Endothelial cell of umbilical vein (primary cell): ENCODE data around the gene ASNSD1. TPM values are rescaled to one million over a fixed set of nuclear protein-coding genes. Genes with fewer than 3 reads are reported as not detected.

Experiments used
- BruUV-seq: library from RNA; stranded (reverse); fragments of 400-500 nt; replicated peaks from 2 replicates; lab custom pipeline; 2021; lab: Mats Ljungman, UMichigan
- CTCF ChIA-PET: fragments of 300-600, 350-600 bp; sonication (Branson Sonifier 250); formaldehyde crosslinking; loops from one replicate; lab custom pipeline; 2021; ENCODE audit warnings: antibody characterized with exemption, inconsistent platforms; lab: Charles Lee
- POLR2A ChIA-PET: fragments of 300-600, 350-600 bp; sonication (Branson Sonifier 250); formaldehyde crosslinking; loops from one replicate; lab custom pipeline; 2021; ENCODE audit warnings: antibody characterized with exemption, inconsistent platforms; lab: Charles Lee
- DNase-seq: peaks from one replicate; pipeline ENCODE4 v3.0.0-alpha.2; 2011; ENCODE audit warnings: low read depth, low spot score
- FAIRE-seq: peaks from 2 replicates; lab custom pipeline; 2011; peaks lifted over from hg19 to GRCh38; lab: Jason Lieb, UNC
- H2AFZ ChIP-seq: 2 replicates; pipeline ENCODE4 v1.6.0; 2012; ENCODE audit warnings: low read depth, low read length, control low read depth, inconsistent platforms
- H3K27ac ChIP-seq: 2 replicates; pipeline ENCODE4 v1.5.1; 2011; ENCODE audit warnings: low read depth, mild to moderate bottlenecking, control low read depth, low read length, moderate library complexity; ENCODE audit not compliant: insufficient read depth
- H3K27me3 ChIP-seq, 2 experiments: 2 replicates each; pipeline versions ENCODE4 v1.6.0 to v1.6.1; 2011; ENCODE audit warnings: low read length in 2 of 2, mixed read lengths in 1 of 2; ENCODE audit not compliant: control insufficient read depth in 2 of 2, insufficient read depth in 2 of 2
- H3K36me3 ChIP-seq, 2 experiments: 2 replicates in 1 of 2; 3 replicates in 1 of 2; pipeline ENCODE4 v1.5.1; 2011; ENCODE audit warnings: low read length in 2 of 2, mild to moderate bottlenecking in 1 of 2, moderate library complexity in 1 of 2; ENCODE audit not compliant: control insufficient read depth in 2 of 2, insufficient read depth in 2 of 2; ENCODE audit errors: extremely low read depth in 1 of 2
- H3K4me1 ChIP-seq: 3 replicates; pipeline ENCODE4 v1.5.1; 2011; ENCODE audit warnings: mild to moderate bottlenecking, low read length; ENCODE audit not compliant: control insufficient read depth, insufficient read depth; ENCODE audit errors: extremely low read depth
- H3K4me2 ChIP-seq: 2 replicates; pipeline ENCODE4 v1.6.1; 2011; ENCODE audit warnings: low read length, control low read depth, mixed read lengths; ENCODE audit not compliant: insufficient read depth
- H3K4me3 ChIP-seq, 3 experiments: fragments of 200-600 bp in 1 of 3; sonication (generic), shearing (Covaris generic) in 1 of 3; replicated peaks in 1 of 3; 2 replicates each; pipeline ENCODE4 v1.5.1; 2011 to 2016; ENCODE audit warnings: control low read depth in 3 of 3, low read length in 3 of 3, mild to moderate bottlenecking in 2 of 3, inconsistent platforms in 1 of 3, low read depth in 1 of 3, moderate library complexity in 1 of 3; ENCODE audit not compliant: insufficient read depth in 1 of 3
- H3K79me2 ChIP-seq: 2 replicates; pipeline ENCODE4 v1.6.0; 2012; ENCODE audit warnings: low read length, inconsistent platforms; ENCODE audit not compliant: control insufficient read depth, insufficient read depth
- H3K9ac ChIP-seq: replicated peaks from 2 replicates; pipeline ENCODE3; 2011; ENCODE audit warnings: low read length, control low read depth; ENCODE audit not compliant: insufficient read depth; ENCODE audit errors: extremely low read depth
- H3K9me1 ChIP-seq: replicated peaks from 3 replicates; pipeline ENCODE4 v1.6.0; 2011; ENCODE audit warnings: mild to moderate bottlenecking, low read length; ENCODE audit not compliant: control insufficient read depth, insufficient read depth; ENCODE audit errors: extremely low read depth
- H3K9me3 ChIP-seq: replicated peaks from 2 replicates; pipeline ENCODE4 v1.5.1; 2012; ENCODE audit warnings: low read length, inconsistent platforms; ENCODE audit not compliant: control insufficient read depth, insufficient read depth
- H4K20me1 ChIP-seq: replicated peaks from 2 replicates; pipeline ENCODE3; 2011; ENCODE audit warnings: mild to moderate bottlenecking, low read length; ENCODE audit not compliant: control insufficient read depth, insufficient read depth; ENCODE audit errors: extremely low read depth
- FOS ChIP-seq: IDR thresholded peaks from 2 replicates; pipeline ENCODE4 v1.6.1; 2011; ENCODE audit warnings: mild to moderate bottlenecking, low read length, moderate library complexity, borderline replicate concordance; ENCODE audit not compliant: insufficient read depth
- GATA2 ChIP-seq: IDR thresholded peaks from 2 replicates; pipeline ENCODE4 v1.7.0; 2011; ENCODE audit warnings: low read depth, mild to moderate bottlenecking, moderate library complexity, mixed read lengths, low read length; ENCODE audit not compliant: insufficient read length, insufficient read depth
- JUN ChIP-seq: IDR thresholded peaks from 2 replicates; pipeline ENCODE4 v1.6.1; 2011; ENCODE audit warnings: borderline replicate concordance, low read depth; ENCODE audit not compliant: insufficient read length, insufficient read depth
- dilution Hi-C: fragments of 300-500 bp; cut with MboI; formaldehyde crosslinking; loops from one replicate; pipeline ENCODE4 v1.15.0; 2019; ENCODE audit warnings: low sequenced_read_pairs; ENCODE audit not compliant: extremely low pct_ligation_motif_present
- intact Hi-C: fragments of 100-400 bp; cut with micrococcal nuclease; formaldehyde crosslinking; loops from one replicate; pipeline ENCODE4 v1.10.0; 2022
- polyA plus RNA-seq, 4 experiments: library from polyadenylated mRNA; depleted of rRNA in 3 of 4; stranded (reverse) in 3 of 4; unstranded in 1 of 4; fragments of >200 nt; gene quantifications; 2 replicates each; pipeline versions ENCODE4 v1.2.1 to v1.2.3, GENCODE V29; 2011 to 2012; ENCODE audit warnings: missing spikeins in 1 of 4
- total RNA-seq: library from RNA; stranded (reverse); gene quantifications from 2 replicates; pipeline ENCODE4 v1.2.3, GENCODE V29; 2021

The ASNSD1 gene
- total and polyA plus RNA-seq, 2 donors (not counting 3 experiments of a cell fraction or from before 2014, with no cell fraction given) = 15.8 to 39.5 TPM

DNA sequence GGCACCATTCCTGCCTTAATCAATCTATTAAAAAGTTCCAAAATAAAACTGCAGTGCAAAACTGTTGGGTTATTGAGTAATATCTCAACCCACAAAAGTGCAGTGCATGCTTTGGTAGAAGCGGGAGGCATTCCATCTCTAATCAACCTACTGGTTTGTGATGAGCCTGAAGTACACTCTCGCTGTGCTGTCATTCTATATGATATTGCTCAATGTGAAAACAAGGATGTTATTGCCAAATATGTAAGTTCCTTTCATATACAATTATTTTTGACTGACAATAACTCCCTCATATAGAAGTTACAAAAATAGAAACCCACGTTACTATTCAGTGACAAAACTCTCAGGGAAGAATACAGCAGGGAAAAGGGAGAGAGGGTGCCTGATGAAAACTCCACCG lies 58.3 kb downstream of the ASNSD1 start:
- intact Hi-C loops (no loop called here), dilution Hi-C loops (no loop called here)
- H3K79me2 ChIP-seq = no peaks in the 10 kb centered on the region
- no peak overlapping the region for H3K4me2 ChIP-seq
- no peak overlapping the region for H3K9ac ChIP-seq
- H3K36me3 ChIP-seq = no peaks in the 10 kb centered on the region
- DNase-seq (no peak), FAIRE-seq (no peak)
- no peaks in the 10 kb centered on the region for H3K9me3 ChIP-seq
- no peak overlapping the region for H3K27ac ChIP-seq
- ChIA-PET POLR2A (no interaction called here), CTCF (interaction anchor here (1.6 kb wide), 1 partner anchor 7 kb away, joined by 3 read pairs; no protein-coding TSS in a partner anchor)
- BruUV-seq = no TSS peak
- H2AFZ ChIP-seq = no peak overlapping the region
- no peaks in the 10 kb centered on the region for H4K20me1 ChIP-seq
- no peaks in the 10 kb centered on the region for H3K9me1 ChIP-seq
- no peak overlapping the region for H3K4me3 ChIP-seq
- no peaks in the 10 kb centered on the region for H3K4me1 ChIP-seq
- H3K27me3 ChIP-seq = no peaks in the 10 kb centered on the region
- TF ChIP-seq JUN = no peak
- TF ChIP-seq FOS = no peak
- no peak for TF ChIP-seq GATA2

Other genes starting within 250 kb of the ASNSD1 start
- gene WDR75, start 220.0 kb upstream of the ASNSD1 start, total RNA-seq = 41.7 and 44.8 TPM in 2 replicates
- gene WDR75, start 220.0 kb upstream of the ASNSD1 start, polyA plus RNA-seq = 11.2 and 17.4 TPM in 2 replicates
- 5.7 and 8.5 TPM in 2 replicates for gene SLC40A1, start 80.7 kb upstream of the ASNSD1 start, total RNA-seq
- gene SLC40A1, start 80.7 kb upstream of the ASNSD1 start, polyA plus RNA-seq = 12.2 and 15.1 TPM in 2 replicates
- gene ANKAR, start 13.2 kb downstream of the ASNSD1 start, total RNA-seq = 4.3 and 4.5 TPM in 2 replicates
- 1.0 and 1.3 TPM in 2 replicates for gene ANKAR, start 13.2 kb downstream of the ASNSD1 start, polyA plus RNA-seq
- gene OSGEPL1, start 101.3 kb downstream of the ASNSD1 start, total RNA-seq = 5.4 and 5.9 TPM in 2 replicates
- 2.2 and 2.7 TPM in 2 replicates for gene OSGEPL1, start 101.3 kb downstream of the ASNSD1 start, polyA plus RNA-seq
- gene ORMDL1, start 122.9 kb downstream of the ASNSD1 start, total RNA-seq = 58.0 and 63.3 TPM in 2 replicates
- 51.7 and 54.5 TPM in 2 replicates for gene ORMDL1, start 122.9 kb downstream of the ASNSD1 start, polyA plus RNA-seq
- 27.8 and 28.4 TPM in 2 replicates for gene PMS1, start 123.0 kb downstream of the ASNSD1 start, total RNA-seq
- 4.9 and 6.6 TPM in 2 replicates for gene PMS1, start 123.0 kb downstream of the ASNSD1 start, polyA plus RNA-seq